ENCODE measurements around the gene FAM221B.

Gene FAM221B

DNA sequence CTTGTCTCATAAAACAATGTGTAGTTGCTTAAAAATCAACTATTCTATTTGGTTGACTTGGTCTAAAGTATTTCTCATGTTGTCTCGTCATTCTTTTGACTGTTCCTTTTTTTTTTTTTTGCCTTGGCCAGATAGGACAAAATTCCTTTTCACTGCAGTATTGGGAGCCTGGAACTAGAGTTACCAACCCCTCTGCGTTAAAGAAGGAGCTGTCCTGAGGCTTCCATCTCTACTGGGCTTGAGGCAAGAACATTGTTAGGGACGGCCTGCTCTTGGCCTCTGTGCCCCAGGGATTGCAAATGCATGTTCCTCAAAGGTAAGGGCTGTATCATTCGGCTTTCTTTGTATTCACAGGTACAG is 38.5 kb downstream of the FAM221B start:
- FAIRE-seq = no peak

DNA sequence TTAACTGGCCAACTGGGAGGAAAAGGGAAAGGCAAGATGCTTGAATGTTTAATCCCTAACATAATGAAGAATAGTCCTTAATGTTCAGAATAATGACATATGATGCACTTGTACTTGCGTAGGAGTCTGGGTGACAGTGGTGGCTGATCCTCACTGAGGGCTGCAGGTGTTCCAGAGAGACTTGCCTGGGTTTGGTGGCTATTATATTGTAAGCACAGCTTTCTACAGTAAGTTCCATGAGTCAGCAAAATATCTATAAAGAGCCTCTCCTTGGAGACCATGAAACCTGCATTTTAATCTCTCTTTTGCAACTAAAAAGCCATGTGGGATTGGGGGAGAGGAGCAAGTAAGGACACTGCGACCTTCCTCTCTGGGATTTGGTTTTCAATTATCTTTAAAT is 39.0 kb downstream of the FAM221B start:
- FAIRE-seq = no peak

DNA sequence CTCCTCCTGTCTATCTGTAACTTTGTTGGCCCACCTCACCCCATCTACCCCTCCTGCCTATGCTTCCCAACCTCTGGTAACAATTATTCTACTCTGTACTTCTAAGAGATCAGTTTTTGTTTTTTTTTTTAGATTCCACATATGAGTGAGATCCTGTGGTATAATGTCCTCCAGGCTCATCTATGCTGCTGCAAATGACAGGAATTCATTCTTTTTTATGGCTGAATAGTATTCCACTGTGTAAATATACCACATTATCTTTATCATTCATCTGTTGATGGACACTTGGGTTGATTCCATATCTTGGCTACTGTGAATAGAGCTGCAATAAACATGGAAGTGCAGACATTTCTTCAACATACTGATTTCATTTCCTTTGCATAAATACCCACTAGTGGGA is 45.1 kb downstream of the FAM221B start:
- peak; percentile 43 for FAIRE-seq

DNA sequence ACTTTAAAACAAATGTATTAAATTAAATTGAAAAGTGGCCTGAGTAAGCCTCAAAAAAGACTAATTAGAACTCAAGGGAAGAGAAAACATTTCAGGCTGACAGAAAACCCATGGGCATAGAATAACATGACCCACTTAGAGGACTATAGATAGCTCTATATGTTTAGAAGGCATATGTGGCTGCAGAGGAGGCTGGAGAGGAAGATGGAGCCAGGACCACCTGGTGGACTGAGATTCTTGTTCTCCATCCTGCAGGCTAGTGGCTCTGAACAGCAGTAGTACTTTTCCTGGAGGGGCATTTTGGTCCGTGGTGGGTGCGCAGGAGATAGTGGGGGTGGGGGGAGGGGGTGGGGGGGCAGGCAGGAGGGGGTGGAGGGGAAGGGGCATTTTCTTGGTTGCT is 47.5 kb downstream of the FAM221B start:
- no peak for FAIRE-seq

DNA sequence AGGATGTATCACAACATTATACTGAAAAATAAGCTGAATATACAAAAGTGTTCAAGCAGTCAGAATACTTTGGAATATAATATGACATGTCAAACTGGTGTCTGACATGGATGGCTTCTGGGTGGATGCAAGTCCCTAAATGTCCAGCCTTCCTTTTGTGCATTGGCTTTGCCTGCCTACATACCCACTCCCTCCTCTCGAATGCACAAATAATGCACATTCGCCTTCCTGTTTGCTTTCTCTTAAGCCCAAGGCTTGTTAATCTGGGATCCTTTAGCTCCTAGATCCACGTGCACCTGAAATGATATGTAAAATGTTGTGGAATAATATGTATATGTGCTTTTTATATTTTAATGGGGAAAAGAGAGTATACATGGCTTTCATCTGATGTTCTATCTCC is 50.0 kb downstream of the FAM221B start:
- no peak for FAIRE-seq

DNA sequence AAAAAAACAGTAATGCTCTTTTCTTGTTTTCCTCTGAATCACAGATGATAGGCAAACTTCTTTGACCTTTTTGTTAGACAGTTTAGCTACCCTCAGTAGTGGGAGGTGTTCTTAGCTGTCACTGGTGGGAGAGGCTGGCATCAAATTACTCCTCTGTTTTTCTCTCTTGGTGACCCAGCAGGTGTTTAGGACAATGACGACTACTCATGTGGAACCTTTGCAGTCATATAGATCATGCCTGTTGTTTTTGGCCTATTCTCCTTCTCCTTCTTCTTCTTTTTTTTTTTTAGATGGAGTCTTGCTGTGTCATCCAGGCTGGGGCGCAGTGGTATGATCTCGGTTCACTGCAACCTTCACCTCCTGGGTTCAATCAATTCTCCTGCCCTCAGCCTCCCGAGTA is 52.5 kb downstream of the FAM221B start:
- FAIRE-seq = no peak

DNA sequence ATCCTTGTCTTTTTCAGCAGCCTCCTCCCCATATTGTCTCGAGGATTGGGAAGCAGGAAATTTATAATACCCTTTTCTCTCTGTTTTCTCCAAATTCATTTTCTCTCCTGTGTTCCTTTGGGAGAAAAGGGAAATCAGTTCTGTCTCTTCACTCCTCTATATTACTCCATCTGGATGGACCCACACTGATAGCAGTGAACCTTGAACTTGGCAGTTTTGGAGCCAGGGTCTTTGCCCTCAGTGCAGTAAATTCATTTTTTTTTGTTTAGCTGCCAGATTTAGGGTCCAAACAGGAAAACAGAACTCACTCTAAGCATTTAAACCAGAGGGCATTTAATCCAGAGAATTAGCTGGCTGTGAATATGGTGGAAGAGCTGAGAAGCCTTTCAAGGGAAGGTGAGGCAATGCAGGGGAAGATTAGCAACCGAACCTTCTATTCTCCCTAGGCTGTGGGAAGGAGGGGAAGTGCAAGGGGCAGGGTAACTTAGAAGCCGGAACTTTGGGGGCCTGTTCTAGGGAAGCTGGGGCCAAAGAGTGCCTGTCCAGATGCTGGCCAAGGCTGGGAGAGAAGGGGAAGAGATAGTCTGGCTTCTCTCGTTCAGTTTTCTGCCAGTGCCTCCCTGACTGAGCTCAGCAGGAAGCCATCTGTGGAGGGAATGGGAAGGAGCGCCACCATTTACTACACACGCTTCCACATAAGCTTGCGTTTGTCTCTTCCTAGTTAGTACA is 53.5 kb downstream of the FAM221B start:
- no peak for FAIRE-seq

DNA sequence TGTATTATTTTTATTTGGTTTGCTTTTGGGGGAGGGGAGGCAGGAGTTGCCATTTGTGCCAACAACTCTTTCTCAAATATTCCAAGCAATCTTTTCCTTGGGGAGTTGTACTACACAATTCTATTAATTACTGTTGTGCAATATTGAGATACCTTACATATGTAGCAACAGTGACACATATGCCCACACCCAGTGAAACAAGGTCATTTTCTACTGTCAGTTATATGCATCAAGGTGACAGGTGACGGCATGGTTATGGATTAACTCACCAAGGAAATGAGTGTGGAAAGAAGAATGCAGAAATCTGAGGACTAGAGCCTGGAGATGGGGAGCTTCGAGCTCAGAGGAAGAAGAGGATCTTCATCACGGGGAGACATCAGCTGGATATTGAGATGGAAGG is 56.6 kb downstream of the FAM221B start:
- FAIRE-seq = no peak

DNA sequence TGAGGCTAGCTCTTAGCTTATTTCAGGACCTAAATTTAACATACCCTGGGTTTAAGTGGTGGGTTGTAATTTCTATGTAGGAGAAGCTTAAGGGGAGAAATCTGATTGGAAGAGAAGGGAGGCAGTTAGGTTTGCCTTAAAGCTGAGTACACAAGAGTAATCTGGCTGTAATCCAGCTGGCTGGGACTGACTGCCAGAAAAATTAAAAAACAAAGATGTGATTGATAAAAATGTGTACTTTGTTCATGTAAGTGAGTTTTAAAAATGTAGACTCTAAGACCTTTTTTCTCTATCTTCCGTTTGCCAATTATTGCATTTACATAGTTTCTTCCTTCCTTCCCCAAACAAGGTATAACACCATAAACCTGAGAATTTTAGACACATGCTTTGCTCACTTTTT is 57.0 kb downstream of the FAM221B start:
- no peak for FAIRE-seq

DNA sequence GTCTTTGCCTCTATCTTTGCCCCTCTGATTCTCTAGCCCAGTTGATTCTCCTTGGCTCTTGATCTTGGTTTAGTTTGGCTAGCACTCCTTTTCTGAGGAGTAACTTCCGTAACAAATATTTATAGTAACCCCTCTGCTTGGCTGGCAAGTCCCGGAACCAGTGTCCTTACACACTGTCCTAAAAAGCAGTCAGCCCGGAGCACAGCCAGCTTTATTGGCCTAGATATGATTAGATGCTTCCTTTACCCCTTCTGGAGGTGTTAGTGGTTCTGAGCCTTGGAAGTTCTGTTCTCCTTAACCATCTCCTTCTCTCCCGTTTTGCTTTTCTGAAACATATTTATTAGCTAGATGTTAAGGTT is 57.5 kb downstream of the FAM221B start:
- FAIRE-seq = no peak

DNA sequence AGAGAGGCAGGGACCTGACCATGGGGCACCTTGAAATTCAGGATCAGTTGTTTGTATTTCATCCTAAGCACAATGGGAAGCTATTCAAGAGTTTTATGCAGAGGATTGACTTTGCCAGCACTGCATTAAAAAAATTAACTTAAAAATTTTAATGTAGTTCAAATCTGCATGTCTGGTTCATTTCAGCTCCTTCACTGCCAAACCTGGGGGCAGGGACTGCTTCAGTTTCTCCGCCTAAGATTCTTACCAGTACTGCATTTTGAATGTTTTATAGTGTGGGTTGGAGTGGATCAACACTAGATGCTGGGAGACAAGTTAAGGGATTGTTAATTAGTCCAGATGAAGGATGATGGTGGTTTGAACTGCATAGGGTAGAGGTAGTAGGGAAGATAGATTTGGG is 58.8 kb downstream of the FAM221B start:
- FAIRE-seq = no peak

DNA sequence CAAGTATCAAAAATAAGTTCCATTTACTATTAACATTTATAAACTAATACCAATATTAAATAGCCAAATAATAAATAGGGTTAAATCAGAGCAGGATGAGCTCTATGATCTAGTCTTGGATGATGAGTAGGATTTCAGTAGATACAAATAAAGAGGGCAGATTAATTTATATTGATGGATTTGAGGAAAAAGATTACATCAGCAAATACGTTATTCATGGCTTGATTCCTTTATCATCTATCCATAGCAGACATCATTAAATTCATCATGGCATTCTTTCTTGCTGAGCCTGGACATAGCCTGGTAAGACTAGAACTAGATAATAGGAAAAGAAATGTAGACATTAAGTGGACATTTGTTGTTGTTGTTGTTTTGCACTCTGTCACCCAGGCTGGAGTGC is 61.1 kb downstream of the FAM221B start:
- no peak for FAIRE-seq

DNA sequence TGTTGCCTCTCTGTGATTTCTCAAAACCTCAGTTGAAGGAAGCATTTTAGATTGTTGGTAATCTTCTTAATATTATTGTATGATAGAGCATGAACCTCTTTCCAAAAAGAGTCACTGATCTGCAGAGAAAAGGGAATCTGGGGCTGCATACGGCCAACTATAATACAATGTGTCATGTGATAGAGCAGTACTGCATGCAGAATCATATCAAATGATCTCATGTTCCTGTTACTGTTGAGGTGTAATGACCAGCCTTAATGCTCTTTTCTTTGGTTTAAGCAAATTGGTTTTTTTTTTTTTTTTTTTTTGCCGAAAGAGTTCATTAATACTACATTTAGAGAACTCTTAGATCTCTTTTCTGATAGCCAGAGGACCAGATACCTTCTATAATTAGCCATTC is 61.5 kb downstream of the FAM221B start:
- FAIRE-seq = no peak

All from colon (tissue), 2 donors.